Glutamatergic neuron (in vitro differentiated cells): Measurements from ENCODE around the gene TSEN54. TPM values are rescaled to one million over a fixed set of nuclear protein-coding genes. Genes with fewer than 3 reads are reported as not detected.

Experiments
- DNase-seq: peaks from one replicate; pipeline ENCODE4 v3.0.0; 2022
- H3K27ac Mint-ChIP-seq: one replicate; pipeline ENCODE4 v1.8.0; 2020; ENCODE audit warnings: mild to moderate bottlenecking, mixed read lengths, inconsistent platforms; ENCODE audit not compliant: unreplicated experiment
- H3K27me3 Mint-ChIP-seq: one replicate; pipeline ENCODE4 v1.8.0; 2020; ENCODE audit warnings: mild to moderate bottlenecking, moderate library complexity, mixed read lengths, inconsistent platforms; ENCODE audit not compliant: unreplicated experiment
- H3K36me3 Mint-ChIP-seq: one replicate; pipeline ENCODE4 v1.8.0; 2020; ENCODE audit warnings: mild to moderate bottlenecking, mixed read lengths, inconsistent platforms; ENCODE audit not compliant: unreplicated experiment
- H3K4me1 Mint-ChIP-seq: one replicate; pipeline ENCODE4 v1.8.0; 2020; ENCODE audit warnings: mild to moderate bottlenecking, low read depth, mixed read lengths, inconsistent platforms; ENCODE audit not compliant: unreplicated experiment
- H3K4me3 Mint-ChIP-seq: one replicate; pipeline ENCODE4 v1.8.0; 2020; ENCODE audit warnings: mild to moderate bottlenecking, mixed read lengths, inconsistent platforms; ENCODE audit not compliant: unreplicated experiment
- H3K9me3 Mint-ChIP-seq: one replicate; pipeline ENCODE4 v1.8.0; 2020; ENCODE audit warnings: mild to moderate bottlenecking, moderate library complexity, mixed read lengths, inconsistent platforms; ENCODE audit not compliant: unreplicated experiment
- CTCF ChIP-seq: fragments of 200-600 bp; sonication (generic); IDR thresholded peaks from one replicate; pipeline ENCODE4 v1.5.0; 2021; ENCODE audit not compliant: partially characterized antibody, unreplicated experiment
- total RNA-seq: library from RNA; stranded (reverse); fragmentation: NEBNext Ultra II Directional; extraction: Animal tissue kit (Norgen Biotek cat#: 25700); gene quantifications from one replicate; pipeline ENCODE4 v1.2.1, GENCODE V29; 2021; ENCODE audit not compliant: unreplicated experiment

Gene TSEN54
- total RNA-seq, 1 donor from 2014 or later, result 26.6 TPM

GRCh38 chr17:75482098-75482942 lies 34.0 kb upstream of the TSEN54 start:
- Mint-ChIP-seq H3K4me1 (peaks cover 12% of the 10 kb centered on the region), H3K27me3 (peaks cover 8% of the 10 kb centered on the region), H3K4me3 (no peak overlapping the region), H3K27ac (no peak overlapping the region), H3K36me3 (no peaks in the 10 kb centered on the region), H3K9me3 (peaks cover 9% of the 10 kb centered on the region)
- DNase-seq, result no peak
- TF ChIP-seq CTCF, result no peak

DNA sequence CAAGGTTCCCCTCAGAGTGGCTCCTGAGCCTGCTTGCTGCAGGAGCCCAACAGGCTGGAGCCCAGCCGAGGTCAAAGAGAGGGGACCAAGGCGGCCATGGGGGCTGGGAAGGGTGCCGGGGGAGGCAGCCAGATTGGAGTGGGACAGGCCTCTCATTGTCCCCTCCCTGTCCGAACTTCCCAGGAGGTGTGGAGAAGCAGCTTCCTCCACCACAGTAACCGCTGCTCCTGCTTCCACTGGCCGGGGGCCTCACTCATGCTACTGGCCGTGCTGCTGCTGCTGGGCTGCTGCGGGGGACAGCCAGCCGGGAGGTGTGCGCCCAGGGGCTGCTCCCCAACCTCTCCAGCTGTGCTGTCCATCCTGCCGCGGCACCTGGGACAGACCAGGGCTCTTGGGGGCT lies 30.6 kb upstream of the TSEN54 start:
- peaks cover 6% of the 10 kb centered on the region for H3K27me3 Mint-ChIP-seq
- TF ChIP-seq CTCF, result no peak
- no peak overlapping the region for H3K27ac Mint-ChIP-seq
- peaks cover 7% of the 10 kb centered on the region for H3K9me3 Mint-ChIP-seq
- H3K36me3 Mint-ChIP-seq, result no peaks in the 10 kb centered on the region
- no peak for DNase-seq
- H3K4me3 Mint-ChIP-seq, result no peak overlapping the region
- H3K4me1 Mint-ChIP-seq, result peaks cover 5% of the 10 kb centered on the region

DNA sequence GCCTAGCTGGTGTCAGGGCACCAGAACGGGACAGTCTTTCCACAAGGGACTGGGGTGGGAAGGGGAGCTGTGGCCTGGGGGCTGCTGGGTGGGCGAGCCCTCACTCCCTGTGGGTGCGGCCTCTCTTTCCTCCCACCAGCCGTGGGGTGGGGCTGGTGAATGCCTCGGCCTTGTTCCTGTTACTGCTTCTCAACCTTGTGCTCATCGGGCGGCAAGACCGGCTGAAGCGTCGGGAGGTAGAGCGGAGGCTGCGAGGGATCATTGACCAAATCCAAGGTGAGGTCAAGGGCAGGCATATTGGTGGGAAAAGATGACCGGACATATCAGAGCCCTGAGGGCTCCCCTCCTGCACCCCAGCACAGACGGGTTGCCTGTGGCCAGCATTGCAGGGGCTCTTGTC lies 30.2 kb upstream of the TSEN54 start:
- H3K9me3 Mint-ChIP-seq, result peaks cover 7% of the 10 kb centered on the region

GRCh38 chr17:75486951-75487350 lies 29.4 kb upstream of the TSEN54 start:
- Mint-ChIP-seq H3K4me3 (no peak overlapping the region), H3K36me3 (no peaks in the 10 kb centered on the region), H3K4me1 (no peaks in the 10 kb centered on the region), H3K27me3 (peaks cover 6% of the 10 kb centered on the region), H3K27ac (no peak overlapping the region), H3K9me3 (peaks cover 6% of the 10 kb centered on the region)
- DNase-seq, result no peak
- TF ChIP-seq CTCF, result no peak

More for the DNA sequence above, 30.2 kb upstream of the TSEN54 start:
- no peak overlapping the region for H3K27ac Mint-ChIP-seq
- peaks cover under 1% of the 10 kb centered on the region for H3K4me1 Mint-ChIP-seq
- no peaks in the 10 kb centered on the region for H3K36me3 Mint-ChIP-seq
- H3K4me3 Mint-ChIP-seq, result no peak overlapping the region
- DNase-seq, result no peak
- no peak for TF ChIP-seq CTCF
- H3K27me3 Mint-ChIP-seq, result peaks cover 6% of the 10 kb centered on the region

- Mint-ChIP-seq H3K36me3 (no peaks in the 10 kb centered on the region), H3K9me3 (peaks cover 6% of the 10 kb centered on the region), H3K27ac (no peak overlapping the region), H3K27me3 (peaks cover 7% of the 10 kb centered on the region), H3K4me1 (no peaks in the 10 kb centered on the region), H3K4me3 (no peak overlapping the region)
- TF ChIP-seq CTCF, result no peak
- DNase-seq, result no peak
Measured at GRCh38 chr17:75487351-75488070, 28.8 kb upstream of the TSEN54 start.
